Panc1 (cell line): ENCODE data around the gene SOCS2. TPM values are rescaled to one million over a fixed set of nuclear protein-coding genes. Genes with fewer than 3 reads are reported as not detected.
"Not testable (repeated sequence)": the region's sequence is repeated elsewhere in the genome, so short reads cannot be mapped to it uniquely, and the experiment has no call there.

ENCODE experiments used
- ATAC-seq: fragments of 200-7000 bp; cut with Tn5 transposase; 2 replicates; pipeline ENCODE4 v1.9.1; 2020; ENCODE audit warnings: mild to moderate bottlenecking, moderate library complexity
- BruUV-seq: library from RNA; stranded (reverse); fragments of 400-500 nt; replicated peaks from 2 replicates; lab custom pipeline; 2021; lab: Mats Ljungman, UMichigan
- CTCF ChIA-PET: fragments of 300-600 bp; sonication (Branson Sonifier 250); formaldehyde crosslinking; loops from one replicate; lab custom pipeline; 2022; ENCODE audit warnings: antibody characterized with exemption; lab: Charles Lee
- POLR2A ChIA-PET: fragments of 300-600 bp; sonication (Branson Sonifier 250); formaldehyde crosslinking; loops from one replicate; lab custom pipeline; 2022; ENCODE audit warnings: antibody characterized with exemption; lab: Charles Lee
- DNase-seq: peaks from one replicate; pipeline ENCODE4 v3.0.0-alpha.2; 2010; ENCODE audit warnings: low read depth, low spot score
- H3K27ac ChIP-seq: 2 replicates; pipeline ENCODE4 v1.5.1; 2011; ENCODE audit warnings: mild to moderate bottlenecking, low read length, inconsistent platforms
- H3K27me3 ChIP-seq: fragments of 200-500 bp; sonication (Bioruptor generic); 2 replicates; pipeline ENCODE4 v1.6.0; 2014; ENCODE audit warnings: low read length, inconsistent platforms; ENCODE audit not compliant: control insufficient read depth, insufficient read depth
- H3K36me3 ChIP-seq: fragments of 200-500 bp; sonication (Bioruptor generic); 2 replicates; pipeline ENCODE4 v1.5.1; 2014; ENCODE audit warnings: inconsistent platforms, mild to moderate bottlenecking, low read length, moderate library complexity; ENCODE audit not compliant: control insufficient read depth, insufficient read depth
- H3K4me1 ChIP-seq: 2 replicates; pipeline ENCODE4 v1.5.1; 2011; ENCODE audit warnings: inconsistent platforms, mild to moderate bottlenecking, low read length, moderate library complexity; ENCODE audit not compliant: control insufficient read depth, insufficient read depth
- H3K4me3 ChIP-seq, 2 experiments: 2 replicates each; pipeline ENCODE4 v1.5.1; 2011 to 2012; ENCODE audit warnings: low read depth in 2 of 2, low read length in 2 of 2, mild to moderate bottlenecking in 2 of 2, inconsistent platforms in 1 of 2, moderate library complexity in 1 of 2
- H3K9me3 ChIP-seq: fragments of 200-500 bp; sonication (Bioruptor generic); 2 replicates; pipeline ENCODE4 v1.5.1; 2014; ENCODE audit warnings: low read depth, mild to moderate bottlenecking, inconsistent platforms, low read length, moderate library complexity; ENCODE audit not compliant: control insufficient read depth, insufficient read depth
- POLR2AphosphoS5 ChIP-seq: IDR thresholded peaks from 2 replicates; pipeline ENCODE4 v1.6.1; 2012; ENCODE audit warnings: mild to moderate bottlenecking, low read depth, low read length, moderate library complexity
- SIN3A ChIP-seq: IDR thresholded peaks from 2 replicates; pipeline ENCODE4 v1.6.1; 2012; ENCODE audit warnings: low read depth, mild to moderate bottlenecking, low read length, moderate library complexity, borderline replicate concordance; ENCODE audit not compliant: insufficient read depth
- TCF7L2 ChIP-seq: IDR thresholded peaks from 2 replicates; pipeline ENCODE4 v1.6.1; 2011; ENCODE audit warnings: mild to moderate bottlenecking, low read depth, low read length, inconsistent platforms
- in situ Hi-C: cut with HindIII; loops from 2 replicates; pipeline ENCODE4 v1.10.0; 2016; ENCODE audit warnings: low sequenced_read_pairs, low pct_unique_long_range_greater_than_20kb
- intact Hi-C: fragments of 100-400 bp; cut with micrococcal nuclease; formaldehyde crosslinking; loops from one replicate; pipeline ENCODE4 v1.10.0; 2022; ENCODE audit not compliant: unreplicated experiment
- total RNA-seq: library from RNA; stranded (reverse); gene quantifications from one replicate; pipeline ENCODE4 v1.2.1, GENCODE V29; 2021; ENCODE audit not compliant: unreplicated experiment
- TF ChIP-seq, protein P1 (sequence below), 2 experiments: IDR thresholded peaks; 2 replicates each; pipeline ENCODE4 v1.6.1; 2011 to 2012; ENCODE audit warnings: low read depth in 2 of 2, control low read depth in 1 of 2, low read length in 1 of 2, mild to moderate bottlenecking in 1 of 2, moderate library complexity in 1 of 2; ENCODE audit not compliant: insufficient read depth in 1 of 2
- TF ChIP-seq, protein P2 (sequence below): fragments of 450-650 bp; IDR thresholded peaks from 2 replicates; pipeline ENCODE4 v1.5.1; 2017; ENCODE audit warnings: mild to moderate bottlenecking

Gene SOCS2
- total RNA-seq, 1 experiment from 2014 or later, result 33.8 TPM

GRCh38 chr12:93550748-93551611 lies 21.5 kb upstream of the SOCS2 start:
- in situ Hi-C loops, result no loop called here
- ATAC-seq, result peak; percentile 71

GRCh38 chr12:93552427-93552826 lies 20.0 kb upstream of the SOCS2 start:
- H3K27me3 ChIP-seq, result no peaks in the 10 kb centered on the region
- no peaks in the 10 kb centered on the region for H3K36me3 ChIP-seq
- TF ChIP-seq, protein P1, sequence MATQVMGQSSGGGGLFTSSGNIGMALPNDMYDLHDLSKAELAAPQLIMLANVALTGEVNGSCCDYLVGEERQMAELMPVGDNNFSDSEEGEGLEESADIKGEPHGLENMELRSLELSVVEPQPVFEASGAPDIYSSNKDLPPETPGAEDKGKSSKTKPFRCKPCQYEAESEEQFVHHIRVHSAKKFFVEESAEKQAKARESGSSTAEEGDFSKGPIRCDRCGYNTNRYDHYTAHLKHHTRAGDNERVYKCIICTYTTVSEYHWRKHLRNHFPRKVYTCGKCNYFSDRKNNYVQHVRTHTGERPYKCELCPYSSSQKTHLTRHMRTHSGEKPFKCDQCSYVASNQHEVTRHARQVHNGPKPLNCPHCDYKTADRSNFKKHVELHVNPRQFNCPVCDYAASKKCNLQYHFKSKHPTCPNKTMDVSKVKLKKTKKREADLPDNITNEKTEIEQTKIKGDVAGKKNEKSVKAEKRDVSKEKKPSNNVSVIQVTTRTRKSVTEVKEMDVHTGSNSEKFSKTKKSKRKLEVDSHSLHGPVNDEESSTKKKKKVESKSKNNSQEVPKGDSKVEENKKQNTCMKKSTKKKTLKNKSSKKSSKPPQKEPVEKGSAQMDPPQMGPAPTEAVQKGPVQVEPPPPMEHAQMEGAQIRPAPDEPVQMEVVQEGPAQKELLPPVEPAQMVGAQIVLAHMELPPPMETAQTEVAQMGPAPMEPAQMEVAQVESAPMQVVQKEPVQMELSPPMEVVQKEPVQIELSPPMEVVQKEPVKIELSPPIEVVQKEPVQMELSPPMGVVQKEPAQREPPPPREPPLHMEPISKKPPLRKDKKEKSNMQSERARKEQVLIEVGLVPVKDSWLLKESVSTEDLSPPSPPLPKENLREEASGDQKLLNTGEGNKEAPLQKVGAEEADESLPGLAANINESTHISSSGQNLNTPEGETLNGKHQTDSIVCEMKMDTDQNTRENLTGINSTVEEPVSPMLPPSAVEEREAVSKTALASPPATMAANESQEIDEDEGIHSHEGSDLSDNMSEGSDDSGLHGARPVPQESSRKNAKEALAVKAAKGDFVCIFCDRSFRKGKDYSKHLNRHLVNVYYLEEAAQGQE (IDR thresholded peaks at IDR 0.05; ENCODE audit: insufficient read depth in 1 of 2, low read depth in 2 of 2, low read length in 1 of 2), result no peak
- TF ChIP-seq, protein P2, sequence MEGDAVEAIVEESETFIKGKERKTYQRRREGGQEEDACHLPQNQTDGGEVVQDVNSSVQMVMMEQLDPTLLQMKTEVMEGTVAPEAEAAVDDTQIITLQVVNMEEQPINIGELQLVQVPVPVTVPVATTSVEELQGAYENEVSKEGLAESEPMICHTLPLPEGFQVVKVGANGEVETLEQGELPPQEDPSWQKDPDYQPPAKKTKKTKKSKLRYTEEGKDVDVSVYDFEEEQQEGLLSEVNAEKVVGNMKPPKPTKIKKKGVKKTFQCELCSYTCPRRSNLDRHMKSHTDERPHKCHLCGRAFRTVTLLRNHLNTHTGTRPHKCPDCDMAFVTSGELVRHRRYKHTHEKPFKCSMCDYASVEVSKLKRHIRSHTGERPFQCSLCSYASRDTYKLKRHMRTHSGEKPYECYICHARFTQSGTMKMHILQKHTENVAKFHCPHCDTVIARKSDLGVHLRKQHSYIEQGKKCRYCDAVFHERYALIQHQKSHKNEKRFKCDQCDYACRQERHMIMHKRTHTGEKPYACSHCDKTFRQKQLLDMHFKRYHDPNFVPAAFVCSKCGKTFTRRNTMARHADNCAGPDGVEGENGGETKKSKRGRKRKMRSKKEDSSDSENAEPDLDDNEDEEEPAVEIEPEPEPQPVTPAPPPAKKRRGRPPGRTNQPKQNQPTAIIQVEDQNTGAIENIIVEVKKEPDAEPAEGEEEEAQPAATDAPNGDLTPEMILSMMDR, result no peak
- no peak for TF ChIP-seq TCF7L2
- ChIA-PET CTCF (no interaction called here), POLR2A (interaction anchor here (0.7 kb wide), 1 partner anchor 695 kb away, joined by 3 read pairs; no protein-coding TSS in a partner anchor)
- H3K9me3 ChIP-seq, result no peaks in the 10 kb centered on the region
- no peaks in the 10 kb centered on the region; the same call in 1 of the 2 replicates for H3K4me1 ChIP-seq
- no peak for DNase-seq
- in situ Hi-C loops (no loop called here), intact Hi-C loops (no loop called here)
- no peak for ATAC-seq
- BruUV-seq, result no TSS peak
- no peak overlapping the region for H3K27ac ChIP-seq
- H3K4me3 ChIP-seq, result no peak overlapping the region

More at GRCh38 chr12:93550748-93551611, 21.5 kb upstream of the SOCS2 start:
- peak overlapping the region; percentile 23; the same call in 1 of the 2 replicates for H3K27ac ChIP-seq
- no peak for DNase-seq
- BruUV-seq, result no TSS peak
- no peaks in the 10 kb centered on the region for H3K27me3 ChIP-seq
- no peaks in the 10 kb centered on the region for H3K9me3 ChIP-seq
- no peaks in the 10 kb centered on the region; the same call in 1 of the 2 replicates for H3K4me1 ChIP-seq
- no peaks in the 10 kb centered on the region for H3K36me3 ChIP-seq
- TF ChIP-seq SIN3A (no peak), POLR2AphosphoS5 (no peak), TCF7L2 (no peak)
- TF ChIP-seq, protein P1 (IDR thresholded peaks at IDR 0.05; ENCODE audit: insufficient read depth in 1 of 2, low read depth in 2 of 2, low read length in 1 of 2), result no peak
- TF ChIP-seq, protein P2, result 0 out of 2 replicates have a peak, but pooled peaks have one; percentile 4
- CTCF ChIA-PET, result no interaction called here
- H3K4me3 ChIP-seq, result no peak overlapping the region
- intact Hi-C loops, result no loop called here
- POLR2A ChIA-PET, result no interaction called here

GRCh38 chr12:93557879-93558278 lies 14.6 kb upstream of the SOCS2 start:
- H3K4me1 ChIP-seq, BruUV-seq, ATAC-seq, H3K4me3 ChIP-seq, CTCF ChIA-PET, H3K9me3 ChIP-seq, intact Hi-C loops, in situ Hi-C loops, H3K36me3 ChIP-seq, H3K27ac ChIP-seq, POLR2A ChIA-PET, H3K27me3 ChIP-seq, DNase-seq: not testable (repeated sequence)
